Measurements from ENCODE around the gene CRELD1.
"Not testable (repeated sequence)": the region's sequence is repeated elsewhere in the genome, so short reads cannot be mapped to it uniquely, and the experiment has no call there.

CRELD1 gene

GRCh38 chr3:9933561-9934234 lies at the start of gene CRELD1:
TSS of gene CRELD1 (plus strand) at chr3:9933834. CDS start at chr3:9934439, 605 bp downstream.
- DNase-seq: peak; percentile 87

- no peak for DNase-seq
Measured at GRCh38 chr3:9884555-9885165, 49.0 kb upstream of the CRELD1 start.

GRCh38 chr3:9886328-9886727 lies 47.3 kb upstream of the CRELD1 start:
- no peak for DNase-seq

- no peak for DNase-seq
Measured at GRCh38 chr3:9887480-9887879, 46.2 kb upstream of the CRELD1 start.

- DNase-seq: no peak
Measured at GRCh38 chr3:9888540-9888939, 45.1 kb upstream of the CRELD1 start.

- DNase-seq: no peak
Measured at GRCh38 chr3:9889405-9889804, 44.2 kb upstream of the CRELD1 start.

- DNase-seq: peak; percentile 50
Measured at GRCh38 chr3:9890249-9891071, 43.2 kb upstream of the CRELD1 start, which contains the start of gene JAGN1. TSS of gene JAGN1 (plus strand) at chr3:9890610. CDS start at chr3:9890723, 113 bp downstream.

- no peak for DNase-seq
Measured at GRCh38 chr3:9891072-9891622, 42.5 kb upstream of the CRELD1 start.

- no peak for DNase-seq
Measured at GRCh38 chr3:9893739-9894138, 39.9 kb upstream of the CRELD1 start.

GRCh38 chr3:9895715-9896114 lies 37.9 kb upstream of the CRELD1 start:
- DNase-seq: not testable (repeated sequence)

- DNase-seq: not testable (repeated sequence)
Measured at GRCh38 chr3:9896755-9897407, 36.8 kb upstream of the CRELD1 start.

- DNase-seq: peak; percentile 14
Measured at GRCh38 chr3:9897408-9898372, 35.9 kb upstream of the CRELD1 start.

GRCh38 chr3:9898467-9899241 lies 35.0 kb upstream of the CRELD1 start:
- no peak for DNase-seq

GRCh38 chr3:9899289-9899791 lies 34.3 kb upstream of the CRELD1 start:
- DNase-seq: no peak

GRCh38 chr3:9900965-9901415 lies 32.6 kb upstream of the CRELD1 start:
- not testable (repeated sequence) for DNase-seq

- no peak for DNase-seq
Measured at GRCh38 chr3:9901967-9902366, 31.7 kb upstream of the CRELD1 start.

GRCh38 chr3:9902372-9903237 lies 31.0 kb upstream of the CRELD1 start, which contains the start of gene IL17RE:
TSS of gene IL17RE (plus strand) at chr3:9902848. CDS start at chr3:9902933, 85 bp downstream.
- DNase-seq: peak; percentile 66

- no peak for DNase-seq
Measured at GRCh38 chr3:9903238-9903624, 30.4 kb upstream of the CRELD1 start.

- DNase-seq: peak; percentile 14
Measured at GRCh38 chr3:9903904-9904303, 29.7 kb upstream of the CRELD1 start.

Measured in NCI-H510A treated with DMSO at 0.1 percent for 48 hours (cell line).